ENCODE results near the gene ANKFN1.

ANKFN1 gene

GRCh38 chr17:56320443-56320842, 167.2 kb downstream of the ANKFN1 start:
- H3K27me3 ChIP-seq (ENCODE audit: control insufficient read depth, insufficient read depth, low read length, poor library complexity, severe bottlenecking): no peaks in the 10 kb centered on the region
- WGBS, 2 experiments: 2 to 5% methylated on average over 7 of the region's 7 CpGs
- H3K4me1 ChIP-seq (ENCODE audit: control insufficient read depth, insufficient read depth, low read length): peaks cover 23% of the 10 kb centered on the region
- no peaks in the 10 kb centered on the region for H3K9me3 ChIP-seq (ENCODE audit: control insufficient read depth, low read length)
- peak overlapping the region; percentile 65 for H3K27ac ChIP-seq (ENCODE audit: insufficient read depth, low read depth, low read length, poor library complexity, severe bottlenecking)
- no peak overlapping the region for H3K4me3 ChIP-seq (ENCODE audit: insufficient read depth, low read depth, low read length)
- H3K36me3 ChIP-seq (ENCODE audit: control insufficient read depth, insufficient read depth, low read length): no peaks in the 10 kb centered on the region

DNA sequence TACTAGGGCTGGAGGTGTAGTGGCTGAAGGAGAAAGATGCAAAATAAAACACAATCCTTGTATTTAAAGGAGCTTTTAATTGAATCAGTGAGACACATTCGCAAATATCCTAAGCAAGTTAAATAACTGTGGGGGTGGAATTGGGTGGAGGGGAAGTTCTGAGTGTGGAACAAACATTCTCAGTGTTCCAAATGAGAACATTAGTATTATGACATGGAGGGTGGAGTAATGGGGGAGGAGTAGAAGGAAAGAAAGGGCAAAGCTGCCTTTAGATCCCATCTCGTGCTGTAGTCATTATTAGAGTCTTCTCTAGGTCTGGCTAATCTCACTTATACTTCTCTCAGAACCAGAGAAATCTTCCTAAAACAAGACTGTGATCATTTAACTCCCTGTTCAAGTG, 169.7 kb downstream of the ANKFN1 start:
- Histone ChIP-seq H3K27ac (ENCODE audit: insufficient read depth, low read depth, low read length, poor library complexity, severe bottlenecking) (no peak overlapping the region), H3K9me3 (ENCODE audit: control insufficient read depth, low read length) (no peaks in the 10 kb centered on the region), H3K36me3 (ENCODE audit: control insufficient read depth, insufficient read depth, low read length) (no peaks in the 10 kb centered on the region), H3K27me3 (ENCODE audit: control insufficient read depth, insufficient read depth, low read length, poor library complexity, severe bottlenecking) (no peaks in the 10 kb centered on the region), H3K4me1 (ENCODE audit: control insufficient read depth, insufficient read depth, low read length) (peaks cover 32% of the 10 kb centered on the region), H3K4me3 (ENCODE audit: insufficient read depth, low read depth, low read length) (no peak overlapping the region)
- WGBS, 2 experiments: 86 to 100% methylated on average over 2 of the region's 2 CpGs

GRCh38 chr17:56324676-56325075, 171.4 kb downstream of the ANKFN1 start:
- no peak overlapping the region for H3K27ac ChIP-seq (ENCODE audit: insufficient read depth, low read depth, low read length, poor library complexity, severe bottlenecking)
- no peak overlapping the region for H3K4me3 ChIP-seq (ENCODE audit: insufficient read depth, low read depth, low read length)
- WGBS, 2 experiments: 96 to 100% methylated on average over 2 to 3 of the region's 3 CpGs
- H3K9me3 ChIP-seq (ENCODE audit: control insufficient read depth, low read length): no peaks in the 10 kb centered on the region
- peaks cover 32% of the 10 kb centered on the region for H3K4me1 ChIP-seq (ENCODE audit: control insufficient read depth, insufficient read depth, low read length)
- H3K27me3 ChIP-seq (ENCODE audit: control insufficient read depth, insufficient read depth, low read length, poor library complexity, severe bottlenecking): no peaks in the 10 kb centered on the region
- H3K36me3 ChIP-seq (ENCODE audit: control insufficient read depth, insufficient read depth, low read length): no peaks in the 10 kb centered on the region

DNA sequence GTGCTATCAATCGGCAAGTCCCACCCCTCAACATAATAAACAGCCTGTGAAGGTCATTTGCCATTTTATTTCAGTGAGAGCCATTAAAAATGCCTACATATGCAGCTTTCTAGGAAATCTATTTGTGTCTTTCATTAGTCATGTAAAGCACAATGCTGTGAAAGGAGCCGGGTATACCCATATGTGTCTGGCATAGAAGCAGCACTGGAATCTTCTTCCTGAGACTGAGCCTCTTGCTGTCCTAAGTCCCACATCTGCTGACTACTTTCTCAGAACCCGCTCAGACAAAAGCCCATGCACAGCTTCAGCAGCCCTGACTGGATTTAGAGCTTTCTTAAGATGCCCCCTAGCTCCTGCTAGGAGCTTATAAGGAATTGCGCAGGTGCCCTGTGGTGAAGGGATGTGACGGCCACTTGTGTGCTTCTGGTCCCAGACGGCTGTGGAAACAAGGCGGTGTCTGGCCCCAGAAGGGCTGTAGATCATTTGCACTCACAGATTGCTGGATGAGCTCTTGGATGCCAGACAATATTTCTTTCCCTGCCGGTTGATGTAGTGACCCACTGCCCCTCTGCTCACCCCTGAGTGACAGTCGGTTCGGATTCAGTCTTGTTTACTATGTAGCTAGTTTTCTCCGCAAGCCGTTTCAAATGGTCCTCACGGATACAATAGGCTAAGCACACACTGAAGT, 172.2 kb downstream of the ANKFN1 start:
- Histone ChIP-seq H3K9me3 (ENCODE audit: control insufficient read depth, low read length) (no peaks in the 10 kb centered on the region), H3K27ac (ENCODE audit: insufficient read depth, low read depth, low read length, poor library complexity, severe bottlenecking) (no peak overlapping the region), H3K4me3 (ENCODE audit: insufficient read depth, low read depth, low read length) (no peak overlapping the region), H3K27me3 (ENCODE audit: control insufficient read depth, insufficient read depth, low read length, poor library complexity, severe bottlenecking) (no peaks in the 10 kb centered on the region), H3K36me3 (ENCODE audit: control insufficient read depth, insufficient read depth, low read length) (no peaks in the 10 kb centered on the region), H3K4me1 (ENCODE audit: control insufficient read depth, insufficient read depth, low read length) (peaks cover 24% of the 10 kb centered on the region)
- 82 to 87% methylated on average over 12 of the region's 13 CpGs for WGBS, 2 experiments

DNA sequence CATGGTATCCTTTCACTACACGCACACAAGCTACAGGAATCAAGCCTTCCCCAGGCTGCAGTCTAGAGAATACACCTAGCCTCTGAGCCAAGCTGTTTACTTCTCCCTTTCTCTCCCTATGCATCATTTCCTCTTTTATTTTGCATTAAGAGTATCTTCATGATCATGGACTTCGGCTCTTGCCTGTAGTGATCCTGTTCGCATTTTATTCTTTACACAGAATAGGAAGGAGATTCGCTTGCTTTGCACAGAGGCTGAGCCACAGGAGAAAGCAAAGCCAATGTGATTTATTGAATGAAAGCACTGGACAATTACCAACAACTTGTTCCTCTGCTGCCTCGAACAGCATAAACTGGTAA, 172.7 kb downstream of the ANKFN1 start:
- Histone ChIP-seq H3K4me3 (ENCODE audit: insufficient read depth, low read depth, low read length) (no peak overlapping the region), H3K9me3 (ENCODE audit: control insufficient read depth, low read length) (no peaks in the 10 kb centered on the region)
- WGBS, 2 experiments: 91 to 92% methylated on average over 5 of the region's 5 CpGs

GRCh38 chr17:56347639-56348038, 194.4 kb downstream of the ANKFN1 start:
- Histone ChIP-seq H3K36me3 (ENCODE audit: control insufficient read depth, insufficient read depth, low read length) (no peaks in the 10 kb centered on the region), H3K4me1 (ENCODE audit: control insufficient read depth, insufficient read depth, low read length) (no peaks in the 10 kb centered on the region), H3K4me3 (ENCODE audit: insufficient read depth, low read depth, low read length) (no peak overlapping the region), H3K27me3 (ENCODE audit: control insufficient read depth, insufficient read depth, low read length, poor library complexity, severe bottlenecking) (no peaks in the 10 kb centered on the region), H3K27ac (ENCODE audit: insufficient read depth, low read depth, low read length, poor library complexity, severe bottlenecking) (no peak overlapping the region), H3K9me3 (ENCODE audit: control insufficient read depth, low read length) (no peaks in the 10 kb centered on the region)
- WGBS, 2 experiments: 87 to 93% methylated on average over 1 of the region's 1 CpG

More for the DNA sequence above, 172.7 kb downstream of the ANKFN1 start:
- H3K27ac ChIP-seq (ENCODE audit: insufficient read depth, low read depth, low read length, poor library complexity, severe bottlenecking): no peak overlapping the region
- H3K4me1 ChIP-seq (ENCODE audit: control insufficient read depth, insufficient read depth, low read length): peaks cover 19% of the 10 kb centered on the region
- no peaks in the 10 kb centered on the region for H3K27me3 ChIP-seq (ENCODE audit: control insufficient read depth, insufficient read depth, low read length, poor library complexity, severe bottlenecking)
- H3K36me3 ChIP-seq (ENCODE audit: control insufficient read depth, insufficient read depth, low read length): no peaks in the 10 kb centered on the region

DNA sequence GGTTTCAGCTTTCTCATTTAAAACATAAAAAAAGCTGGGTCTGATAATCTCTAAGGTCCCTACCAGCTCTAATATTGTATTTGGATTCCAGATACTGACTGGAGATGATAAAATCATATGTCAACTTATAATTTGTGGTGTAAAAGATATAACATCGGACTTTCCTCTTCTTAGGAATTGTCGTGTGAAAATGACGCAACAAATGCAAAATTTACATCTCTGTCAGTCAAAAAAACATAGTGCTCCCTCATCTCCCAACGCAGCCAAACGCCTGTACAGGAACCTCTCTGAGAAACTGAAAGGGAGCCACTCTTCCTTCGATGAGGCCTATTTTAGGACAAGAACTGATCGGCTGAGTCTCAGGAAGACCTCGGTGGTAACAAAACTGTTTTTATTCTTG, 197.3 kb downstream of the ANKFN1 start:
- no peaks in the 10 kb centered on the region for H3K4me1 ChIP-seq (ENCODE audit: control insufficient read depth, insufficient read depth, low read length)
- H3K27me3 ChIP-seq (ENCODE audit: control insufficient read depth, insufficient read depth, low read length, poor library complexity, severe bottlenecking): no peaks in the 10 kb centered on the region
- H3K9me3 ChIP-seq (ENCODE audit: control insufficient read depth, low read length): no peaks in the 10 kb centered on the region
- WGBS, 2 experiments: 93 to 95% methylated on average over 8 of the region's 8 CpGs
- H3K4me3 ChIP-seq (ENCODE audit: insufficient read depth, low read depth, low read length): no peak overlapping the region
- no peak overlapping the region for H3K27ac ChIP-seq (ENCODE audit: insufficient read depth, low read depth, low read length, poor library complexity, severe bottlenecking)
- H3K36me3 ChIP-seq (ENCODE audit: control insufficient read depth, insufficient read depth, low read length): no peaks in the 10 kb centered on the region

- H3K27ac ChIP-seq (ENCODE audit: insufficient read depth, low read depth, low read length, poor library complexity, severe bottlenecking): no peak overlapping the region
- whole genome bisulfite sequencing, 2 experiments: 93 to 94% methylated on average over 5 of the region's 5 CpGs
These were observed 198.4 kb downstream of the ANKFN1 start for GRCh38 chr17:56351675-56352074.

GRCh38 chr17:56358651-56359050, 205.4 kb downstream of the ANKFN1 start:
- no peak overlapping the region for H3K27ac ChIP-seq (ENCODE audit: insufficient read depth, low read depth, low read length, poor library complexity, severe bottlenecking)

More at GRCh38 chr17:56351675-56352074, 198.4 kb downstream of the ANKFN1 start:
- Histone ChIP-seq H3K4me3 (ENCODE audit: insufficient read depth, low read depth, low read length) (no peak overlapping the region), H3K36me3 (ENCODE audit: control insufficient read depth, insufficient read depth, low read length) (no peaks in the 10 kb centered on the region), H3K4me1 (ENCODE audit: control insufficient read depth, insufficient read depth, low read length) (no peaks in the 10 kb centered on the region), H3K27me3 (ENCODE audit: control insufficient read depth, insufficient read depth, low read length, poor library complexity, severe bottlenecking) (no peaks in the 10 kb centered on the region), H3K9me3 (ENCODE audit: control insufficient read depth, low read length) (no peaks in the 10 kb centered on the region)

DNA sequence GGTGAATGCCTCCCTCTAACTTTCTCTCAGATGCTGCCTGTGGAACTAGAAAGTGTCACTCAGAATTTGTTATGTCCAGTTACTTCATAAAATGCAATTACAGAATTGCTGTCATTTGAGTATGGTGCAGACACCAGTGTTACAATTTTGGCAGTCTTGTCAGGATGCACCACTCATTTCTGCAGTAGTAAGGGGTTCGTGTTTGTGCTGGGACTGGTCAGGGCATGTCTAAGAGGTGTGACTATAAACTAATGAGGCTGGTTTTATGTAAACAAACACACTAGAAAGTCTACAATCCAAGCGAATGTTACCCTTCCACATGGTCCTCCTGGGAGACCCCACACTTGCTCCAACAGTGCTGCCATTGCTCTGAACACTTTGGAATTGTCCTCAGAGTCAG, 206.2 kb downstream of the ANKFN1 start:
- 85 to 92% methylated on average over 2 of the region's 2 CpGs for WGBS, 2 experiments
- Histone ChIP-seq H3K27ac (ENCODE audit: insufficient read depth, low read depth, low read length, poor library complexity, severe bottlenecking) (no peak overlapping the region), H3K9me3 (ENCODE audit: control insufficient read depth, low read length) (no peaks in the 10 kb centered on the region)

More at GRCh38 chr17:56358651-56359050, 205.4 kb downstream of the ANKFN1 start:
- Histone ChIP-seq H3K4me1 (ENCODE audit: control insufficient read depth, insufficient read depth, low read length) (no peaks in the 10 kb centered on the region), H3K9me3 (ENCODE audit: control insufficient read depth, low read length) (no peaks in the 10 kb centered on the region), H3K36me3 (ENCODE audit: control insufficient read depth, insufficient read depth, low read length) (no peaks in the 10 kb centered on the region), H3K4me3 (ENCODE audit: insufficient read depth, low read depth, low read length) (no peak overlapping the region), H3K27me3 (ENCODE audit: control insufficient read depth, insufficient read depth, low read length, poor library complexity, severe bottlenecking) (no peaks in the 10 kb centered on the region)
- WGBS, 2 experiments: 86 to 90% methylated on average over 3 of the region's 3 CpGs

More for the DNA sequence above, 206.2 kb downstream of the ANKFN1 start:
- Histone ChIP-seq H3K27me3 (ENCODE audit: control insufficient read depth, insufficient read depth, low read length, poor library complexity, severe bottlenecking) (no peaks in the 10 kb centered on the region), H3K4me3 (ENCODE audit: insufficient read depth, low read depth, low read length) (no peak overlapping the region), H3K36me3 (ENCODE audit: control insufficient read depth, insufficient read depth, low read length) (no peaks in the 10 kb centered on the region), H3K4me1 (ENCODE audit: control insufficient read depth, insufficient read depth, low read length) (no peaks in the 10 kb centered on the region)

Measured in ectodermal cell (in vitro differentiated cells).